Peyer's patch (tissue), 4 donors: Measurements from ENCODE around the gene GPC6.

Experiments used
- POLR2A ChIP-seq, 2 donors: fragments of 450-650 bp; IDR thresholded peaks; one replicate each; pipeline ENCODE4 v1.5.1; 2017; ENCODE audit warnings: antibody characterized with exemption in 2 of 2, mild to moderate bottlenecking in 2 of 2, moderate library complexity in 2 of 2
- TF ChIP-seq, protein P1 (sequence below), 6 experiments: fragments of 450-650 bp in 4 of 6; fragments of 200-600 bp in 2 of 6; sonication (generic) in 1 of 6; IDR thresholded peaks; one replicate each; pipeline ENCODE4 v1.5.1; 2017 to 2019; ENCODE audit warnings: antibody characterized with exemption in 6 of 6, mild to moderate bottlenecking in 3 of 6, moderate library complexity in 1 of 6

DNA sequence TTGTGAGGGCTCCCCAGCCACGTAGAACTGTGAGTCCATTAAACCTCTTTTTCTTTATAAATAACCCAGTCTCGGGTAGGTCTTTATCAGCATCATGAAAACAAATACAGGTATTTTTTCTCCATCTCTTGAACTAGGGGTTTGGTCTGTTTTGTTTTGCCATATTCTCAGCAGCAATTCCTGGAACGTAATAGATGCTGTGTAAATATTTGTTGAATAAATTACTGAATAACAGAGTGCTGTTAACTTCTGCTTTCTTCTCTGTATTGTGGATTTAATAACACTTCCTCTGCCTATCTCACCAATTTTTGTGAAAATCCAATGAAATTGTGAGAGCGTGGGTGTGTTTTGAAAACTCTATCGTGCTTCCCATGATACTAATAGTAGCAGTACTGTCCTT, 823.4 kb downstream of the GPC6 start:
- TF ChIP-seq, protein P1, sequence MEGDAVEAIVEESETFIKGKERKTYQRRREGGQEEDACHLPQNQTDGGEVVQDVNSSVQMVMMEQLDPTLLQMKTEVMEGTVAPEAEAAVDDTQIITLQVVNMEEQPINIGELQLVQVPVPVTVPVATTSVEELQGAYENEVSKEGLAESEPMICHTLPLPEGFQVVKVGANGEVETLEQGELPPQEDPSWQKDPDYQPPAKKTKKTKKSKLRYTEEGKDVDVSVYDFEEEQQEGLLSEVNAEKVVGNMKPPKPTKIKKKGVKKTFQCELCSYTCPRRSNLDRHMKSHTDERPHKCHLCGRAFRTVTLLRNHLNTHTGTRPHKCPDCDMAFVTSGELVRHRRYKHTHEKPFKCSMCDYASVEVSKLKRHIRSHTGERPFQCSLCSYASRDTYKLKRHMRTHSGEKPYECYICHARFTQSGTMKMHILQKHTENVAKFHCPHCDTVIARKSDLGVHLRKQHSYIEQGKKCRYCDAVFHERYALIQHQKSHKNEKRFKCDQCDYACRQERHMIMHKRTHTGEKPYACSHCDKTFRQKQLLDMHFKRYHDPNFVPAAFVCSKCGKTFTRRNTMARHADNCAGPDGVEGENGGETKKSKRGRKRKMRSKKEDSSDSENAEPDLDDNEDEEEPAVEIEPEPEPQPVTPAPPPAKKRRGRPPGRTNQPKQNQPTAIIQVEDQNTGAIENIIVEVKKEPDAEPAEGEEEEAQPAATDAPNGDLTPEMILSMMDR (IDR thresholded peaks at IDR 0.05), result no peak
- no peak for TF ChIP-seq POLR2A (IDR thresholded peaks at IDR 0.05)
